SH-SY5Y (cell line): ENCODE data around the gene PI3.

Experiments used
- GATA2 ChIP-seq: IDR thresholded peaks from 2 replicates; pipeline ENCODE4 v1.6.1; 2011; ENCODE audit warnings: mild to moderate bottlenecking, low read depth, low read length
- GATA3 ChIP-seq: IDR thresholded peaks from 2 replicates; pipeline ENCODE4 v1.6.1; 2011; ENCODE audit warnings: low read depth, mild to moderate bottlenecking, low read length, moderate library complexity

DNA sequence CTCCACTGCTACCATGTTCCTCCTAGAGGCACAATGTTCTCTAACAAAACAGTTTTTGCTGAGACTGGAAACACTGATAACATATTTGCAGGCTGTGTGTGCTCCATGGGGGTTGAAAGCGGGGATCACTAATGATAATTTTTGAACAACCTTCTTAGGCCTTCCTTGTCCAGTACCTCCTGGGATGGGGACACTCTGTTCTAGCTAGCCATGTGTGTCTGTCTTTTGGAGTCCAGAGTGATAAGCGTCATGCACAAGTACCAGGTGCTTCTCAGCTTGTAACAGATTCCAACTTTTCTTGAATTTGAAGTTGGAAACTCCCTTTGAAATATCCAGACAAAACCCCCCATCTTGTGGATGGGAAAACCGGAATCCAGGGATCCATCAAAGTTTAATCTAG lies 15.2 kb downstream of the PI3 start:
- TF ChIP-seq GATA2 (no peak), GATA3 (no peak)
